HG03439 (cell line): ENCODE results near the gene TMEM273.

Source experiments
- ATAC-seq: cut with Tn5 transposase; IDR thresholded peaks from one replicate; pipeline ENCODE4 v1.9.1; 2021; ENCODE audit warnings: mild to moderate bottlenecking, moderate library complexity; ENCODE audit not compliant: unreplicated experiment

Gene TMEM273

GRCh38 chr10:49165821-49166483 is 22.2 kb downstream of the TMEM273 start:
- ATAC-seq: no peak

GRCh38 chr10:49165259-49165658 is 22.9 kb downstream of the TMEM273 start:
- ATAC-seq: no peak

GRCh38 chr10:49164559-49165188 is 23.5 kb downstream of the TMEM273 start:
- ATAC-seq: peak; percentile 80

GRCh38 chr10:49163741-49164140 is 24.4 kb downstream of the TMEM273 start:
- ATAC-seq: no peak

- no peak for ATAC-seq
These were observed 25.4 kb downstream of the TMEM273 start for GRCh38 chr10:49162761-49163310.

GRCh38 chr10:49162063-49162462 is 26.1 kb downstream of the TMEM273 start:
- no peak for ATAC-seq

GRCh38 chr10:49161411-49161997 is 26.7 kb downstream of the TMEM273 start:
- no peak for ATAC-seq

- no peak for ATAC-seq
These were observed 27.4 kb downstream of the TMEM273 start for GRCh38 chr10:49160814-49161213.

- no peak for ATAC-seq
These were observed 28.1 kb downstream of the TMEM273 start for GRCh38 chr10:49160110-49160509.

GRCh38 chr10:49158915-49159314 is 29.3 kb downstream of the TMEM273 start:
- no peak for ATAC-seq

GRCh38 chr10:49158404-49158803 is 29.8 kb downstream of the TMEM273 start:
- ATAC-seq: no peak

- ATAC-seq: no peak
These were observed 31.0 kb downstream of the TMEM273 start for GRCh38 chr10:49157229-49157628.

- no peak for ATAC-seq
These were observed 33.5 kb downstream of the TMEM273 start for GRCh38 chr10:49154641-49155040.

GRCh38 chr10:49153971-49154370 is 34.2 kb downstream of the TMEM273 start:
- no peak for ATAC-seq

- no peak for ATAC-seq
These were observed 35.1 kb downstream of the TMEM273 start for GRCh38 chr10:49153115-49153514.

GRCh38 chr10:49152663-49153062 is 35.5 kb downstream of the TMEM273 start:
- no peak for ATAC-seq

GRCh38 chr10:49152037-49152436 is 36.2 kb downstream of the TMEM273 start:
- ATAC-seq: no peak

- ATAC-seq: no peak
These were observed 36.7 kb downstream of the TMEM273 start for GRCh38 chr10:49151481-49151880.

- no peak for ATAC-seq
These were observed 37.2 kb downstream of the TMEM273 start for GRCh38 chr10:49151025-49151445.

GRCh38 chr10:49150426-49150825 is 37.8 kb downstream of the TMEM273 start:
- no peak for ATAC-seq

GRCh38 chr10:49149881-49150280 is 38.3 kb downstream of the TMEM273 start:
- ATAC-seq: no peak
